HepG2 (cell line): ENCODE results near the gene DAB1. TPM values are rescaled to one million over a fixed set of nuclear protein-coding genes. Genes with fewer than 3 reads are reported as not detected.

Experiments
- ATAC-seq: fragments of 200-7000 bp; cut with Tn5 transposase; 3 replicates; pipeline ENCODE4 v1.9.1; 2020; ENCODE audit warnings: mild to moderate bottlenecking, moderate library complexity
- Bru-seq: library from RNA; stranded (reverse); fragments of 400-500 nt; gene quantifications from one replicate; lab custom pipeline; 2021; lab: Mats Ljungman, UMichigan
- BruChase-seq, 2 experiments: library from RNA; stranded (reverse); fragments of 400-500 nt; gene quantifications; one replicate each; lab custom pipeline; 2021; lab: Mats Ljungman, UMichigan
- BruUV-seq: library from RNA; stranded (reverse); fragments of 400-500 nt; replicated peaks from 2 replicates; lab custom pipeline; 2021; lab: Mats Ljungman, UMichigan
- CTCF ChIA-PET: fragments of 300-600 bp; formaldehyde crosslinking; extraction: SDS; loops from one replicate; lab custom pipeline; 2021; ENCODE audit warnings: low total read pairs, inconsistent platforms, low intra/inter-chr PET ratio; lab: Yijun Ruan, JAX
- POLR2A ChIA-PET: fragments of 350-600 bp; sonication (Branson Sonifier 250); formaldehyde crosslinking; loops from one replicate; lab custom pipeline; 2020; ENCODE audit warnings: antibody characterized with exemption, inconsistent platforms; lab: Yijun Ruan, JAX
- DNase-seq: peaks from one replicate; pipeline ENCODE4 v3.0.0-alpha.2; 2015; ENCODE audit warnings: low spot score
- FAIRE-seq: peaks from 3 replicates; lab custom pipeline; 2011; peaks lifted over from hg19 to GRCh38; lab: Jason Lieb, UNC
- H2AFZ ChIP-seq: one replicate; pipeline ENCODE4 v1.6.1; 2011; ENCODE audit warnings: low read length, inconsistent platforms
- H3K27ac ChIP-seq: fragments of 300-600 bp; 3 replicates; pipeline ENCODE4 v1.8.0; 2011; ENCODE audit warnings: mixed run types, mild to moderate bottlenecking, mixed read lengths, low read length, inconsistent platforms; ENCODE audit not compliant: insufficient read depth; ENCODE audit errors: extremely low read length
- H3K27me3 ChIP-seq, 2 experiments: fragments of 200-600 bp in 1 of 2; 2 replicates in 1 of 2; 3 replicates in 1 of 2; pipeline versions ENCODE4 v1.6.0 to v1.8.0; 2011; ENCODE audit warnings: low read length in 2 of 2, mild to moderate bottlenecking in 2 of 2, moderate library complexity in 2 of 2, inconsistent platforms in 1 of 2; ENCODE audit not compliant: insufficient read depth in 2 of 2, control insufficient read depth in 1 of 2
- H3K36me3 ChIP-seq, 2 experiments: fragments of 200-600 bp in 1 of 2; replicated peaks in 1 of 2; 2 replicates in 1 of 2; 3 replicates in 1 of 2; pipeline versions ENCODE4 v1.5.1 to v1.8.0; 2011; ENCODE audit warnings: low read length in 2 of 2, inconsistent platforms in 1 of 2; ENCODE audit not compliant: insufficient read depth in 2 of 2, control insufficient read depth in 1 of 2
- H3K4me1 ChIP-seq: 2 replicates; pipeline ENCODE4 v1.5.1; 2012; ENCODE audit warnings: low read length, inconsistent platforms; ENCODE audit not compliant: insufficient read depth
- H3K4me2 ChIP-seq: 2 replicates; pipeline ENCODE4 v1.6.0; 2011; ENCODE audit warnings: low read depth, low read length, inconsistent platforms
- H3K4me3 ChIP-seq, 3 experiments: fragments of 200-600 bp in 1 of 3; sonication (generic), shearing (Covaris generic) in 1 of 3; replicated peaks in 1 of 3; 2 replicates each; pipeline ENCODE4 v1.5.1; 2011 to 2016; ENCODE audit warnings: low read length in 3 of 3, inconsistent platforms in 2 of 3, low read depth in 2 of 3, mild to moderate bottlenecking in 2 of 3, control low read depth in 1 of 3, mixed read lengths in 1 of 3; ENCODE audit not compliant: insufficient read depth in 1 of 3
- H3K79me2 ChIP-seq: one replicate; pipeline ENCODE4 v1.6.1; 2011; ENCODE audit warnings: low read length, inconsistent platforms; ENCODE audit not compliant: insufficient read depth
- H3K9ac ChIP-seq: 2 replicates; pipeline ENCODE4 v1.6.0; 2011; ENCODE audit warnings: mild to moderate bottlenecking, low read depth, low read length, inconsistent platforms; ENCODE audit not compliant: insufficient read depth
- H3K9me3 ChIP-seq: 2 replicates; pipeline ENCODE4 v1.5.1; 2012; ENCODE audit warnings: mild to moderate bottlenecking, low read length
- H4K20me1 ChIP-seq: 2 replicates; pipeline ENCODE4 v1.6.0; 2011; ENCODE audit warnings: inconsistent platforms, mild to moderate bottlenecking, low read length, moderate library complexity; ENCODE audit not compliant: insufficient read depth
- KDM1A ChIP-seq: IDR thresholded peaks from 2 replicates; pipeline ENCODE4 v1.6.1; 2016; ENCODE audit warnings: missing compliant biosample characterization
- ZNF800 ChIP-seq: sonication (generic); formaldehyde crosslinking; IDR thresholded peaks from 2 replicates; pipeline ENCODE4 v1.4.0; 2020; ENCODE audit warnings: missing genetic modification reagents
- WGBS: methylation state at CpG from one replicate; pipeline ENCODE4 v1.1.6; 2017; ENCODE audit warnings: low lambda C conversion rate; 5-methylcytosine and 5-hydroxymethylcytosine counted together
- in situ Hi-C: cut with HindIII; loops from 2 replicates; pipeline ENCODE4 v1.10.0; 2017; ENCODE audit warnings: low pct_unique_long_range_greater_than_20kb; ENCODE audit not compliant: extremely low pct_ligation_motif_present
- intact Hi-C: fragments of 100-400 bp; cut with micrococcal nuclease; formaldehyde crosslinking; loops from one replicate; pipeline ENCODE4 v1.10.0; 2022; ENCODE audit not compliant: unreplicated experiment
- long read RNA-seq, 2 experiments: library from RNA in 1 of 2; library from polyadenylated mRNA in 1 of 2; stranded (forward) in 1 of 2; unstranded in 1 of 2; transcript quantifications; one replicate each; pipeline ENCODE4 v2.0.0, GENCODE V29; 2019 to 2022
- polyA minus RNA-seq, 3 experiments: library from RNA; depleted of rRNA, polyadenylated mRNA; stranded (reverse); fragments of >200 nt; gene quantifications; 2 replicates each; pipeline ENCODE4 v1.2.3, GENCODE V29; 2011; ENCODE audit warnings: low replicate concordance in 1 of 3
- polyA plus RNA-seq, 8 experiments: library from polyadenylated mRNA; depleted of rRNA in 3 of 8; stranded (reverse) in 7 of 8; unstranded in 1 of 8; fragments of >200 nt; fragmentation: Illumina TruSeq in 4 of 8; extraction: Trizol in 4 of 8; gene quantifications; 2 replicates each; pipeline versions ENCODE4 v1.2.1 to v1.2.3, GENCODE V29; 2011 to 2016; ENCODE audit warnings: low read depth in 4 of 8, missing spikeins in 1 of 8, mixed read lengths in 1 of 8; ENCODE audit not compliant: insufficient read depth in 1 of 8
- total RNA-seq, 5 experiments: library from RNA; depleted of rRNA; stranded (reverse); fragments of >200 nt; fragmentation: Illumina TruSeq; extraction: Trizol; gene quantifications; 2 replicates each; pipeline ENCODE4 v1.2.3, GENCODE V29; 2016; ENCODE audit warnings: low read depth in 1 of 5

The DAB1 gene
- total RNA-seq (2016; rRNA removed; fragmentation: Illumina TruSeq; extraction: Trizol) (0.08 and 0.13 TPM in 2 replicates), polyA plus RNA-seq (2011; rRNA removed) (0.03 and 0.04 TPM in 2 replicates), polyA minus RNA-seq (2011; rRNA and poly(A)+ RNA removed; ENCODE audit: low replicate concordance) (not detected in 2 replicates), Bru-seq, nascent RNA (percentile 15 among the genes with signal in this experiment), BruChase-seq, experiment 1, labeled RNA remaining after a 6-hour chase (percentile 9 among the genes with signal in this experiment), BruChase-seq, experiment 2, labeled RNA remaining after a 2-hour chase (percentile 12 among the genes with signal in this experiment)
- total RNA-seq (2016; cell fraction: cytosol; rRNA removed; fragmentation: Illumina TruSeq; extraction: Trizol; ENCODE audit: low read depth) = 0.53 TPM in 1 of 2 replicates, not detected in the other
- total RNA-seq (2016; cell fraction: insoluble cytoplasmic fraction; rRNA removed; fragmentation: Illumina TruSeq; extraction: Trizol) = 0.19 TPM in 1 of 2 replicates, not detected in the other
- total RNA-seq (2016; cell fraction: membrane; rRNA removed; fragmentation: Illumina TruSeq; extraction: Trizol) = 0.10 and 0.37 TPM in 2 replicates
- total RNA-seq (2016; cell fraction: nucleus; rRNA removed; fragmentation: Illumina TruSeq; extraction: Trizol) = not detected in 2 replicates
- polyA plus RNA-seq (2011; cell fraction: cytosol; rRNA removed) = 0.01 TPM in 2 replicates
- polyA plus RNA-seq (2011; cell fraction: nucleus; rRNA removed) = 0.03 and 0.06 TPM in 2 replicates
- polyA plus RNA-seq (2012) = 0.09 and 0.16 TPM in 2 replicates
- 0.37 and 0.38 TPM in 2 replicates for polyA plus RNA-seq (2016; cell fraction: cytosol; fragmentation: Illumina TruSeq; extraction: Trizol; ENCODE audit: low read depth)
- polyA plus RNA-seq (2016; cell fraction: insoluble cytoplasmic fraction; fragmentation: Illumina TruSeq; extraction: Trizol; ENCODE audit: low read depth) = 0.43 TPM in 1 of 2 replicates, not detected in the other
- polyA plus RNA-seq (2016; cell fraction: membrane; fragmentation: Illumina TruSeq; extraction: Trizol; ENCODE audit: low read depth) = 0.12 and 0.39 TPM in 2 replicates
- 0.08 TPM in 1 of 2 replicates, not detected in the other for polyA plus RNA-seq (2016; cell fraction: nucleus; fragmentation: Illumina TruSeq; extraction: Trizol; ENCODE audit: insufficient read depth, low read depth)
- not detected in 2 replicates for polyA minus RNA-seq (2011; cell fraction: cytosol; rRNA and poly(A)+ RNA removed)
- 0.26 and 0.75 TPM in 2 replicates for polyA minus RNA-seq (2011; cell fraction: nucleus; rRNA and poly(A)+ RNA removed)
- long read RNA-seq, experiment 1 = 0 reads
- long read RNA-seq, experiment 2 = 0 reads

DNA sequence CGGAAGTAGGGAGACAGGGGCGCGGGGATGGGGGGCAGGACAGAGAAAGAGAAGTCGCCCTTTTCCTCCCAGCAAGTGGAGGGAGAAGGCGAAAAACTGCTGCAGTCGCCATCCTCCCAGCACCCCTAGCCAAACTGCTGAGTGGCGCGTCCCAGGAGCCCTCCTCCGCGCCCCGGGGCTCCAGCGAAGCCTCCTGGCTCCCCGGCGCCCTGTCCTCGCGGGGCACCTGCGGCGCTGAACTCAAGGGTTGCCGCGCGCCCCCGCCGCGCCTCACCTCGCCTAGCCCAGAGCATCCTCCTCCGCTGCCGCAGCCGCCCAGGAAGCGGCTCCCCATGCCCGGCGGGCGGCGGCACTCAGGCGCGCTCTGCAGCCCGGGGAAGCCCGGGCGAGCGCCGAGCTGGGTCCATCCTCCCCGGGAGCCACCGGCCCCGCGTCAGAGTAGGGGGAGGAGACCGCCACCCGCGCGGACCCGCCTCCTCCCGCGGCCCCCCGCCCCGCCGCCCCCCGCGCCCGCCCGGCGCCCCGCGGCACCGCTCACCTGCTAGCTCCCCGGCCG, at the start of gene DAB1:
Gene DAB1 (minus strand): TSS at position 405 of the 556 bp plus-strand sequence. CDS start 133,030 bp downstream, outside the sequence.
- BruUV-seq = no TSS peak
- WGBS = 17% methylated on average over 6 of the region's 64 CpGs
- ChIA-PET CTCF (interaction anchor here (0.7 kb wide), 1 partner anchor 623 kb away, joined by 4 read pairs; no protein-coding TSS in a partner anchor), POLR2A (interaction anchor here (0.5 kb wide), 1 partner anchor 41 kb away, joined by 3 read pairs; no protein-coding TSS in a partner anchor)
- H2AFZ ChIP-seq = no peak within 1 kb of the TSS
- no peak within 1 kb of the TSS for H3K9ac ChIP-seq
- no peaks in the 10 kb centered on the region for H3K79me2 ChIP-seq
- H3K4me2 ChIP-seq = peak within 1 kb of the TSS; percentile 77
- in situ Hi-C loops (loop anchor here (10.0 kb wide), 1 partner anchor 621 kb away; no protein-coding TSS in a partner anchor), intact Hi-C loops (loop anchor here (2.0 to 10.0 kb wide), 3 partner anchors 41 to 349 kb away; no protein-coding TSS in a partner anchor)
- H3K9me3 ChIP-seq = no peaks in the 10 kb centered on the region
- peak; percentile 56 for ATAC-seq
- H3K27ac ChIP-seq = no peak within 1 kb of the TSS
- peaks cover 9 to 51% of the 10 kb centered on the region in 2 experiments for H3K27me3 ChIP-seq
- no peaks in the 10 kb centered on the region for H4K20me1 ChIP-seq
- H3K4me3 ChIP-seq = peak within 1 kb of the TSS; percentile 34 to 62 (median 45)
- H3K36me3 ChIP-seq = no peaks in the 10 kb centered on the region
- DNase-seq = no peak
- H3K4me1 ChIP-seq = peaks cover 18% of the 10 kb centered on the region
- TF ChIP-seq KDM1A (CRISPR knock-in tag) = no peak
- 0 out of 2 replicates have a peak, but pooled peaks have one; percentile 5 for TF ChIP-seq ZNF800 (CRISPR knock-in tag)
- FAIRE-seq = no peak
